H1 (cell line): Measurements from ENCODE around the gene CLMP.

Experiments
- BCL11A ChIP-seq, 2 experiments: IDR thresholded peaks; one replicate each; pipeline ENCODE4 v1.6.1; 2011; ENCODE audit warnings: low read depth in 2 of 2, low read length in 2 of 2, mild to moderate bottlenecking in 2 of 2
- BRCA1 ChIP-seq: IDR thresholded peaks from 2 replicates; pipeline ENCODE4 v1.6.1; 2012; ENCODE audit warnings: low read depth, low read length, improper control_type of control experiment
- CEBPB ChIP-seq: IDR thresholded peaks from 2 replicates; pipeline ENCODE4 v1.6.1; 2012; ENCODE audit warnings: low read depth, low read length
- KDM5A ChIP-seq: fragments of 200-600 bp; IDR thresholded peaks from 2 replicates; pipeline ENCODE4 v1.7.1; 2012; ENCODE audit warnings: mild to moderate bottlenecking, low read length, inconsistent platforms, mixed read lengths
- TF ChIP-seq, protein P1 (sequence below), 3 experiments: IDR thresholded peaks; 1 replicate in 2 of 3; 2 replicates in 1 of 3; pipeline versions ENCODE4 v1.5.1 to v1.6.1; 2011; ENCODE audit warnings: low read length in 3 of 3, mild to moderate bottlenecking in 3 of 3, inconsistent platforms in 2 of 3, low read depth in 1 of 3, moderate library complexity in 1 of 3; ENCODE audit not compliant: insufficient read depth in 1 of 3; ENCODE audit errors: control extremely low read depth in 1 of 3
- TF ChIP-seq, protein P2 (sequence below): IDR thresholded peaks from 2 replicates; pipeline ENCODE4 v1.6.1; 2011; ENCODE audit warnings: low read depth, mild to moderate bottlenecking, low read length; ENCODE audit not compliant: insufficient read depth

DNA sequence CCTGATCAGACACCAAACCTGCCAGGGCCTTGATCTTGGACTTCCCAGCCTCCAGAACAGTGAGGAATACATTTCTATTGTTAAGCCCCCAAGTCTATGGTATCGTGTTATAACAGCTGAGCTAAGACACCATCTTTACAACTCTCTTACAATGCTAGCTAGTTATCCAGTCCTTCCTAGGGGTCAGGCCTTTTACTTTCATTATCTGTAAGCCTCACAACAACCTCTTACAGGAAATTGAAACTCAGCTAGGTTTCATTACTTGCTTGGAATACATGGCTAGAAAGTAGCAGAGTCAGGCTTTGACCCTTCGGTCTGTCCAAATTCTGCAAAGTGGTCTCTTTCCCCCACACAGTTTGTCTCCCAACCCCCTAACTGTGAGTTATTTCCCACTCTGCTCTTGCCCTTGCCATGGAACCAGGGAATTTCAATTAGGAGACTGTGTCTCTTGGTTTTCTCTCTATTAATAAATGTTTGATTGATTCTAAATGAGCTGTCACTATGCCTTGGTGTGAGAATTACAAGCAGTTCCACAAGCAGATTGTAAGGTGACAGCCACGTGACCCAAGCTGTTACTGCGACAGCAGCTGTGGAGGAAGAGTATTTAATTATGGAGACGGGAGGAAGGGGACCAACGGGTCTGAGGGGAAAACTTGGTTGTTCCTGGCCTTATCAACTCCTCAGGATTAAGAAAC is 38.4 kb upstream of the CLMP start:
- TF ChIP-seq CEBPB (no peak), BCL11A (IDR thresholded peaks at IDR 0.05; ENCODE audit: low read depth in 2 of 2, low read length in 2 of 2) (no peak), KDM5A (no peak), BRCA1 (no peak)
- TF ChIP-seq, protein P1, sequence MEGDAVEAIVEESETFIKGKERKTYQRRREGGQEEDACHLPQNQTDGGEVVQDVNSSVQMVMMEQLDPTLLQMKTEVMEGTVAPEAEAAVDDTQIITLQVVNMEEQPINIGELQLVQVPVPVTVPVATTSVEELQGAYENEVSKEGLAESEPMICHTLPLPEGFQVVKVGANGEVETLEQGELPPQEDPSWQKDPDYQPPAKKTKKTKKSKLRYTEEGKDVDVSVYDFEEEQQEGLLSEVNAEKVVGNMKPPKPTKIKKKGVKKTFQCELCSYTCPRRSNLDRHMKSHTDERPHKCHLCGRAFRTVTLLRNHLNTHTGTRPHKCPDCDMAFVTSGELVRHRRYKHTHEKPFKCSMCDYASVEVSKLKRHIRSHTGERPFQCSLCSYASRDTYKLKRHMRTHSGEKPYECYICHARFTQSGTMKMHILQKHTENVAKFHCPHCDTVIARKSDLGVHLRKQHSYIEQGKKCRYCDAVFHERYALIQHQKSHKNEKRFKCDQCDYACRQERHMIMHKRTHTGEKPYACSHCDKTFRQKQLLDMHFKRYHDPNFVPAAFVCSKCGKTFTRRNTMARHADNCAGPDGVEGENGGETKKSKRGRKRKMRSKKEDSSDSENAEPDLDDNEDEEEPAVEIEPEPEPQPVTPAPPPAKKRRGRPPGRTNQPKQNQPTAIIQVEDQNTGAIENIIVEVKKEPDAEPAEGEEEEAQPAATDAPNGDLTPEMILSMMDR (IDR thresholded peaks at IDR 0.05; ENCODE audit: control extremely low read depth in 1 of 3, insufficient read depth in 1 of 3, low read depth in 1 of 3, low read length in 3 of 3) = no peak
- TF ChIP-seq, protein P2, sequence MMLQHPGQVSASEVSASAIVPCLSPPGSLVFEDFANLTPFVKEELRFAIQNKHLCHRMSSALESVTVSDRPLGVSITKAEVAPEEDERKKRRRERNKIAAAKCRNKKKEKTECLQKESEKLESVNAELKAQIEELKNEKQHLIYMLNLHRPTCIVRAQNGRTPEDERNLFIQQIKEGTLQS = no peak
